GM15510 (cell line): ENCODE measurements around the gene ZFP36.

Experiments
- POLR2A ChIP-seq: IDR thresholded peaks from 3 replicates; pipeline ENCODE4 v1.6.1; 2011; ENCODE audit warnings: borderline replicate concordance; ENCODE audit not compliant: insufficient read length; ENCODE audit errors: extremely low read depth

ZFP36 gene

DNA sequence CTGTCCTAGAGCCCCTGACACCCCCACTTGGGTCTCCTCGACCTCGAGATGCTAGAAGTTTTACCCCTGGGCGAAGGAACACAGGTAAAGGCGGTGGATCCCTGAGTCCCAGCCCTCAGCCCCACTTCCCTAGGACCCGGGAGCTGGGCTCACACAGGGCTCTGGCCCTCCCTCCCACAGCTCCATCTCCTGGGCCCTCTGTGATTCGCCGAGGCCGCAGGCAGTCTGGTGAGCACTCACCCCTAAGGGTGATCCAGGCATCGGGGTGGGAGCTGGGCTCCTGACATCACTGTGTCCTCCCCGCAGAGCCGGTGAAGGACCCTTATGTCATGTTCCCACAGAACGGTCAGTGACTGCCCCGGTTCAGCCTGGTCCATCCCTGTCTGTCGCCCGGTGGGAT is 14.1 kb downstream of the ZFP36 start:
- TF ChIP-seq POLR2A = no peak

DNA sequence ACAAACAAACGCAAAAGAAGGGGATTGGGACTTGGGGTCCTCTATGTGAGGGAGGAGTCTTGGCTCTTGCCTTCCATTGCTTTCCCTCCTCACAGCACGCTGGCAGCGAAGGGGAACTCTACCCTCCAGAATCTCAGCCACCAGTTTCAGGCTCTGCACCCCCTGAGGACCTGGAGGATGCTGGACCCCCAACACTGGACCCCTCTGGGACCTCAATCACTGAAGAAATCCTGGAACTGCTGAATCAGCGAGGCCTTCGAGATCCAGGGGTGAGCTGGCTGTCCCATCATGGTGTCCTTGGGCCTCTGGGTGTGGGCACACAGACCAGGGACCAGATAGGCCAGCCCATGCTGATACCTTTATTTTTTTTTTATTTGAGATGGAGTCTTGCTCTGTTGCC is 15.4 kb downstream of the ZFP36 start:
- no peak for TF ChIP-seq POLR2A

- TF ChIP-seq POLR2A = no peak
Measured at GRCh38 chr19:39423258-39424086, 16.8 kb downstream of the ZFP36 start.

GRCh38 chr19:39424934-39425333 is 18.3 kb downstream of the ZFP36 start:
- TF ChIP-seq POLR2A = no peak

GRCh38 chr19:39425744-39426143 is 19.1 kb downstream of the ZFP36 start:
- no peak for TF ChIP-seq POLR2A

DNA sequence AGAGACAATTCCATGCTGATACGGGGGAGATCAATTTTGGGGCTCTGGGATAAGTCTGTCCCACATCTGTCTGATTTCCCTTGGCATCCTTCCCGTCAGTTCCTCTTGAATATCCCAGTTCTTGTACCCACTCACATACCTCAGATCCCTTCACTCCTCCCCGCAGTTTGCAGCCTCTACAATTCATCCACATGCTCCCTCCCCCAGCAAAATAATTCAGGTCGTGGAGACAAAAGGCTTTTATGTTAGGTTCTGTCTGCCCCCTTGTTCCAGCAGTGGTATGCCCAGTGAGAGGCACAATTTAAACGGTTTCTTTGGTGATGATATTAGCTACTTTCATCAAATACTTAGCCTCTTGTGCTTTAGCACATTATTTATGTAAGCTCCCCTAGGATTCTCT is 19.5 kb downstream of the ZFP36 start:
- no peak for TF ChIP-seq POLR2A

DNA sequence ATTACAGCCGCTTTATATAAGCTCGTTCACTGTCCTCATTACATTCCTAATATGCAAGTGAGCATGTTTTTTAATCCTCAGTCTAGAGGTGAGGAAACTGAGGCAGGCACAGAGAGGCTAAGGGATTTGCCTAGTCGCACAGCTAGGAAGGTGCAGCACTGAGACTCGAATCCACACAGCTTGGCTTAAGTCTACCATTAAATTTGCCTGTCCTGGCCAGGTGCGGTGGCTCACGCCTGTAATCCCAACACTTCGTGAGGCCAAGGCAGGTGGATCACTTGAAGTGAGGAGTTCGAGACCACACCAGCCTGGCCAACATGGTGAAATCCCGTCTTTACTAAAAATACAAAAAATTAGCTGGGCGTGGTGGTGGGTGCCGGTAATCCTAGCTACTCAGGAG is 21.1 kb downstream of the ZFP36 start:
- no peak for TF ChIP-seq POLR2A

DNA sequence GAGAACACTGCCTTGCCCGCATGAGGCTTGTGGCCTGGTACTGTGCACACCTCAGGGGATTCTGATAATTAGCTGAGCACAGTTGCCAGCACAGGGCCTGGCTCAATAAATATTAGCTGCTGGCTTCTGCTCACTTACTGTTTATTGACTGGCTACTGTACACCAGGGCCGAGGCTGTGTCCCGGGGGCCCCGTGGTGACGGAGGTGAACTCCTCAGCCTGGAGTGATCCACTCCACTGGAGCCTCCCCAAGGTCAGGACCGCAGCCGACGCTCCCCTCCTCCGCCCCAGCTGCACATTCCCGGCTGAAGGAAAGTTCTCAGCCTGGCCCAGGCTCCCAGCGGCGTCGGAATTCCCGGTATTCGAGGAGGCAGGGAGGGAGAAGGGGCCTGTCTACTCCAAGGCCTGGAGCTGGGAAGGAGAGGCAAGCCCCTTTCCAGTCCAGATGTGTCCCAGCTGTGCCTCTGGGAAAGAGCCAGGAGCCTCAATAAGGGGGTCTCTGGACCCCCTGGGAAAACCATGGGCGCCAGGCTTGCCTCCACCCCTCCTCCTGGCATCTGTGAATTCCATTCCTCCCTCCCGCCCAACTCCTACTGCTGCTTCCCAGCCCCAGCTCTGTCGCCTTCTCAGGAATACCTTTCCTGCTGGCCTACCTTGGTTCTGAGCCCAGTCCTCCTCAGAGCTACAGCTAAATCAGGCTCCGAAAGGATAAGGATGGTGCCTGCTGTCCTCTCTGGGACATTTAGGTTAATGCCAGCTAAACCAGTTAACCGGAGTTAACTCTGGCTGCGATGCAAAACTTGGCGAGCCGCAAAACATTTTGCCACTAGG is 21.9 kb downstream of the ZFP36 start:
- TF ChIP-seq POLR2A = no peak

DNA sequence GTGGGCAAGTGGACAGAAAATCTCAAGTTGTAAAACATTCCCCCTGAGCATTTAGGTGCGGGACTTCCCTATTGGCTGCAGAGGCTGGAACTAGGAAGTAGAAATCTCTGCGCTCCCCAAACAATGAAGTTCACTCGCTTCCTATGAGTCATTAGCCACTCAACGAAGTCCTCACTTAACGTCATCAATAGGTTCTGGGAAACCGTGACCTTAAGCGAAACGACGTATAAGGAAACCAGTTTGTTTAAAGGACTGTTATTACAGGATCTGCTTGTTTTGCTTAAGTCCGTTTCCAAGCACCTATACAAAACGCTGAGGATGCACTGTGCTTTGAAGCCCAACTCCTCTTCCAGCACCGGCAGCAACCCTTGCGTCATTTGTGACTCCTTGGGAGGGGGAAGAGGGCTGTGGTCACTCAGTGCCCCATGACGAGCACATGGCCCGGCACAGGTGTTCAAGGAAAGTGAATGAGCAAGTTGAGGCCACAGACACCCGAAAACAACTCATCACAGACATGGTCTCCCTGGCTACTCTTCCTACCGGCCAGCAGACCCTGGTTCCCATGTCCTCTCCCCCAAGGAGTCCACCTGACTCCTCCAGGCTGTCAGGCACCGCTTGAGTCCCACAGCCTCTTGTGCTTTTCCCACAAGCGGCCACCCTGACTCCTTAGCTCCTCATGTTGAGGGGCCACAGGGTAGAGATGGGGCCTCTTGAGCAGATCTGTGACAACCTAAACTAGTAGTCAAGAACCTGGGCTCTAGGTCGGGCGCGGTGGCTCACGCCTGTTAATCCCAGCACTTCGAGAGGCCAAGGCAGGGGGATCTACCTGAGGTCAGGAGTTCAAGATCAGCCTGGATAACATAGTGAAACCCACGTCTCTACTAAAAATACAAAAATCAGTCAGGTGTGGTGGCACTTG is 24.3 kb downstream of the ZFP36 start:
- no peak for TF ChIP-seq POLR2A

- no peak for TF ChIP-seq POLR2A
Measured at GRCh38 chr19:39432677-39433025, 26.0 kb downstream of the ZFP36 start.

DNA sequence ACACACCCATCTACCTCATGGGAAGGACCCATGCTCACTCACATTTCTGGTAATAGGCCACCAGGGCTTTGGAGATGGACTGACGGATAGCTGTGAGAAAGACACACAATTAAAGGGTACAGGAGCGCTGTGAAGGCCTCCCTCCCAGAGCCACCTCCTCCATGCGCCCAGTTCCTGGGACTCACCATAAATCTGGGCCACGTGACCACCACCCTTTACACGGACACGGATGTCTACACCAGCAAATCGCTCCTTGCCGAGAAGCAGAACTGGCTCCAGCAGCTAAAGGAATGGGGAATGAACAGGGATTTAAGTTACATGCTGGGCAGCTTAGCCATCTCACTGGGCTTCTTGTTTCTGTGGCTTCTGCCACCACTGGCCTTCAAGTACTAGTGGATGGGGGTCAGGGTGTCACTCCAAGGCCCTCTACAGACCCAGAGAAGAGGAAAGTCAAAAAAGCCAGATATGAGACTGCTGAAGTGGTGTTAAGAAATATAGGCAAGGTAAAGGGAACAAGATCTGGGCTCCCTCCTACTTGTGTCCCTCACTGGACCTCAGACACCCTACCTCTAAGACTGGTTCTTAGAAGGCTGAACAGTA is 26.9 kb downstream of the ZFP36 start:
- TF ChIP-seq POLR2A = no peak

- no peak for TF ChIP-seq POLR2A
Measured at GRCh38 chr19:39434123-39435076, 27.8 kb downstream of the ZFP36 start.
